Ramos (cell line): ENCODE data around the gene TSGA10.

Experiments used
- in situ Hi-C: fragments of 300-500 bp; cut with MboI; formaldehyde crosslinking; loops from one replicate; pipeline ENCODE4 v1.14.3; 2022; ENCODE audit warnings: low sequenced_read_pairs; ENCODE audit not compliant: unreplicated experiment

Gene TSGA10

DNA sequence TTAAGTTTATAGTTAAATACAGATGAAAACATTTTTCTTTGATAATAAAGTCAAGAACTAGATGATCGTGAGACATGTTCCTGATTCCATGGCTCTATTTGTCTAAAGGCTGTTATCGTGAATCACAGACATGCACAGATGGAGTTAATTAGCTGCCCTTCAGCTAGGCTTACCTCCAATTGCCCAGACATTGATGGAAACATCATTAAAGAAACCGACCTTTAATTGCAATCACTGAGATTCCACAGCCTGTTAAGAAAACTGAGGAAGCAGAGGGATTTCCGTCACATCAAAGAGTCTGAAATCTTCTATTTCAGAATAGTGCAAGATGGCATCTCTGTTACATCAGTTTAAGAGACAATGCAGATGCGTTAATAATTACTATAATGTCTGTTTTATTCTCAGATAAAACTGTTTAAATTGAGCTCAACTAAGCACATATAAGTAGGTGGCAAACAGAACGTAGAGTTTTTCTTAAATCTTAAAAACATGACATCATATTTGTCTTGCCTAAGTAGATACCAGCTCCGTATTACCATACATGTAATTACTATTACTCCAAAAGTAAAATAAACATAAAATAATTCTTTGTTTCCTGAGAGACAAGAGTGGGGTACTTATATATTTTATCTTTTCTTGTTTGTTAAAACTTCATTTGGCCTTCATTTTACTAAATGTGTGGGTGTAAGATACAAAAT, 194.8 kb downstream of the TSGA10 start:
- in situ Hi-C loops = no loop called here

DNA sequence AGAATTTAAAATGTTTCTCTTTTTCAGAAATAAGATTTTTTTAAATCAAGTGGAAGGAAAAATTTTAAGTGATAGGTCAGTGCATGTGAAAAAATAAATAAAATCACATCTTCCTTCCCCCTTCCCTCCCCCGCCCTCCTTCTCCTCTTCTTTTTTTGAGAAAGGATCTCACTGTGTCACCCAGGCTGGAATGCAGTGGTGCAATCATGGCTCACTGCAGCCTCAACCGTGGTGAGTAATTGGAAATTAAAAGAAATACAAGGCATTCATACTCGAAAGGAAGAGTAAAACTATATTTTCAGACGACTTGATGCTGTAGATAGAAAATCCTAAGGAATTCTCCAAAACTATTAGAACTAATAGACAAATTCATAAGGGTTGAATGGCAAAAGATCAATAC, 201.8 kb downstream of the TSGA10 start:
- in situ Hi-C loops = no loop called here

DNA sequence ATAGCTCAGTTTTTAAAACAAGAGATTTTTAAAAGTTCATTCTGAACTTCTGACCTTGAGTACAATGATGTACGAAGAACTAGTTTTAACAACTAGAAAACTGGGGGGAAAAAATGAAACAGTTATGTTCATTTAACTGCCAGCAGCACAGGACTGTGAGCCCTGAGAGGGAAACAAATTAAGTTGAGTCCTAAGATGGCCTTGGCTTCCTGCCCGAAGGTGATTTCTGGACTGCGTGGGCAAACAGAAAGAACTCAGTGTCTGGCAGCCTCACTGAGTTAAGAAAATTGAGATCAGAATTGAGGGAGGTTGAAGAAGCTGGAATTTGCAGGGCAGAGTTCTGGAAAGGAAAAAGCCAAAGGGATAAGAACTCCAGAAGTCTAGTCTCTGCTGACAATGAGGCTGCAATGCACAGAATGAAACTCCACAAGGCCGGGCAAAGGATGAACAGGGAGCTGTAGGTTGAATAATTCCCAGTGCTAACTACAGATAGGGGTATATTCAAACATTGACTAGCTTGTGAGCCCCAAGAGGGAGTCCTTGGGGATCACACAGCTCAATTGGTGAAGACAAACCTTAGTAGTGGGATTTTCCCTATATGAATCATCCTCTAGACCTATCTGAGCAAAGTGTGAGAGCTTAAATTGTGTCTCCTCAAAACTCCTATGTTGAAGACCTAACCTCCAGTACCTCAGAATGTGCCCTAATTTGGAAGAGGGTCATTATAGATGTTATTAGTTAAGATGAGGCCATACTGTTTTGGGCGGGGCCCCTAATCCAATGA, 205.6 kb downstream of the TSGA10 start:
- in situ Hi-C loops = no loop called here

DNA sequence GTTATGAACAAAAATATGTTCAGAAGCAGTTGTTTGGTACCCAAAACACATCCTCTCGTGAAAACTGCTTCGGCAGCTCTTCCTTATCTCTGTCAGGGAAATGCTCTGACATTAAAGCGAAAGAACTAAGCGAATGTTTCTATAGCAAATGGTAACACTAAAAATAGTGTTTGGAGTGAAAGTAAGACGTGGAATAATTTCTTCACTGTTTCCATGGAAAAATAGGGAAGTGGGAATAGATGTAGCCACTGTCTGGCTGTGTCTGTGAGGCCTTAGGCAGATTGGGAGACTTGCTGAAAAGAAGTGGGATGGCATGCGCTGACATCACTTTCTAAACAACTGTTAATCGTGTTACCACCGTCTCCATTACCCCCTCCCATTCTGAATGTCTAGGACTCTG, 207.2 kb downstream of the TSGA10 start:
- in situ Hi-C loops = no loop called here
